DND-41 (cell line): Measurements from ENCODE around the gene BAX.

Experiments used
- ATAC-seq: fragments of 200-7000 bp; cut with Tn5 transposase; 3 replicates; pipeline ENCODE4 v1.9.1; 2021; ENCODE audit warnings: low read depth; ENCODE audit not compliant: insufficient read depth
- DNase-seq: peaks from one replicate; pipeline ENCODE4 v3.0.0-alpha.2; 2020
- H2AFZ ChIP-seq: 2 replicates; pipeline ENCODE4 v1.6.0; 2012; ENCODE audit warnings: low read depth, low read length
- H3K27ac ChIP-seq: 2 replicates; pipeline ENCODE4 v1.5.1; 2012; ENCODE audit warnings: low read length, inconsistent platforms
- H3K27me3 ChIP-seq: fragments of 200-600 bp; sonication (generic); 2 replicates; pipeline ENCODE4 v1.6.0; 2012; ENCODE audit warnings: low read length, mild to moderate bottlenecking, inconsistent platforms; ENCODE audit not compliant: insufficient read depth, poor library complexity
- H3K36me3 ChIP-seq: 2 replicates; pipeline ENCODE4 v1.5.1; 2012; ENCODE audit warnings: low read length, inconsistent platforms; ENCODE audit not compliant: insufficient read depth
- H3K4me1 ChIP-seq: 2 replicates; pipeline ENCODE4 v1.5.1; 2012; ENCODE audit warnings: mild to moderate bottlenecking, low read length; ENCODE audit not compliant: insufficient read depth
- H3K4me2 ChIP-seq: 2 replicates; pipeline ENCODE4 v1.6.0; 2012; ENCODE audit warnings: mild to moderate bottlenecking, moderate library complexity, low read length, inconsistent platforms; ENCODE audit not compliant: insufficient read depth
- H3K4me3 ChIP-seq, 2 experiments: fragments of 200-600 bp in 1 of 2; shearing (Covaris generic) in 1 of 2; 2 replicates each; pipeline ENCODE4 v1.5.1; 2012 to 2016; ENCODE audit warnings: inconsistent platforms in 2 of 2, low read length in 2 of 2, mild to moderate bottlenecking in 2 of 2, low read depth in 1 of 2, moderate library complexity in 1 of 2
- H3K79me2 ChIP-seq: 2 replicates; pipeline ENCODE4 v1.6.0; 2012; ENCODE audit warnings: low read length, inconsistent platforms; ENCODE audit not compliant: insufficient read depth
- H3K9ac ChIP-seq: 2 replicates; pipeline ENCODE4 v1.6.0; 2012; ENCODE audit warnings: low read depth, mild to moderate bottlenecking, inconsistent platforms, low read length, moderate library complexity
- H3K9me3 ChIP-seq: 2 replicates; pipeline ENCODE4 v1.5.1; 2012; ENCODE audit warnings: low read length, moderate library complexity, mild to moderate bottlenecking, inconsistent platforms; ENCODE audit not compliant: insufficient read depth, severe bottlenecking
- H4K20me1 ChIP-seq: 2 replicates; pipeline ENCODE4 v1.6.0; 2012; ENCODE audit warnings: low read length; ENCODE audit not compliant: insufficient read depth
- CTCF ChIP-seq: IDR thresholded peaks from 2 replicates; pipeline ENCODE4 v1.5.1; 2012; ENCODE audit warnings: borderline replicate concordance, low read length, moderate library complexity, mild to moderate bottlenecking; ENCODE audit not compliant: poor library complexity, severe bottlenecking; ENCODE audit errors: extremely low read depth
- EZH2 ChIP-seq: IDR thresholded peaks from 3 replicates; pipeline ENCODE4 v1.6.1; 2012; ENCODE audit warnings: borderline replicate concordance, low read depth, mild to moderate bottlenecking, moderate library complexity, low read length, inconsistent platforms; ENCODE audit not compliant: severe bottlenecking

The BAX gene

GRCh38 chr19:48947258-48947542 lies 7.5 kb upstream of the BAX start:
- Histone ChIP-seq H3K9ac (no peak overlapping the region), H2AFZ (no peak overlapping the region), H3K4me1 (no peaks in the 10 kb centered on the region), H3K79me2 (no peaks in the 10 kb centered on the region), H3K9me3 (peaks cover 12% of the 10 kb centered on the region), H3K4me3 (no peak overlapping the region), H3K4me2 (no peak overlapping the region), H4K20me1 (no peaks in the 10 kb centered on the region), H3K36me3 (no peaks in the 10 kb centered on the region), H3K27ac (no peak overlapping the region), H3K27me3 (no peaks in the 10 kb centered on the region)
- ATAC-seq (no peak), DNase-seq (no peak)
- TF ChIP-seq EZH2 (no peak), CTCF (no peak)

GRCh38 chr19:48950159-48950558 lies 4.5 kb upstream of the BAX start:
- TF ChIP-seq EZH2 (no peak), CTCF (no peak)
- peaks cover 8% of the 10 kb centered on the region for H3K79me2 ChIP-seq
- no peak for DNase-seq
- ATAC-seq = no peak
- H3K4me1 ChIP-seq = peaks cover 10% of the 10 kb centered on the region
- no peak overlapping the region for H3K4me2 ChIP-seq
- no peaks in the 10 kb centered on the region for H3K27me3 ChIP-seq
- H3K27ac ChIP-seq = no peak overlapping the region
- no peak overlapping the region for H3K9ac ChIP-seq
- peaks cover 12% of the 10 kb centered on the region for H3K9me3 ChIP-seq
- H2AFZ ChIP-seq = no peak overlapping the region
- H4K20me1 ChIP-seq = no peaks in the 10 kb centered on the region
- no peaks in the 10 kb centered on the region; the same call in 1 of the 2 replicates for H3K36me3 ChIP-seq
- no peak overlapping the region for H3K4me3 ChIP-seq

DNA sequence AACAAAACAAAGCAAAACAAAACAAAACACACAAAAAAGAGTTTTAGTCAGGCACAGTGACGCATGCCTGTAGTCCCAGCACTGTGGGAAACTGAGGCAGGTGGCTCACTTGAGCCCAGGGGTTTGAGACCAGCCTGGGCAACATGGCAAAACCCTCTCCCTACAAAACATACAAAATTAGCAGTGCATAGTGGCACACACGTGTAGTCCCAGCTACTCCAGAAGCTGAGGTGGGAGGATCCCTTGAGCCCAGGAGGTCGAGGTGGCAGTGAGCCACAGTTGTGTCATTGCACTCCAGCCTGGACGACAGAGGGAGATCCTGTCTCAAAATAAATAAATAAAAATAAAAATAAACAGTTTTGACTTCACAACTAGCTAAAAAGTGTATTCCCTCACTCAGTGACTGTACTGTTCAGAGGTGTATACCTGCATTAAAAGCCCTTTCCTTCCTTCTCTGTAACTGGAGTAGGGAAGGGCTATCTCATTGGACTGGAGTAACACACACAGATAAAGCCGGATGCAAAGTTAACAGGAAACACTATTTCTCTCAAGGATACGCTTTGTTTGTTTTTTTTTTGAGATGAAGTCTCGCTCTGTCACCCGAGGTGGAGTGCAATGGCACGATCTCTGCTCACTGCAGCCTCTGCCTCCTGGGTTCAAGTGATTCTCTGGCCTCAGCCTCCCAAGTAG lies 3.7 kb upstream of the BAX start:
- Histone ChIP-seq H3K4me1 (peaks cover 18% of the 10 kb centered on the region), H3K27me3 (no peaks in the 10 kb centered on the region), H4K20me1 (0 out of 2 replicates have a peak, but pooled peaks cover 3% of the 10 kb centered on the region), H3K79me2 (peaks cover 16% of the 10 kb centered on the region), H3K4me3 (no peak overlapping the region), H3K9me3 (peaks cover 12% of the 10 kb centered on the region), H3K27ac (no peak overlapping the region), H3K9ac (no peak overlapping the region), H2AFZ (no peak overlapping the region), H3K4me2 (no peak overlapping the region), H3K36me3 (peaks cover 6% of the 10 kb centered on the region)
- ATAC-seq = no peak
- no peak for DNase-seq
- TF ChIP-seq EZH2 = no peak
- TF ChIP-seq CTCF = no peak
